Lower leg skin (tissue), 4 donors: ENCODE measurements around the gene RETREG3. TPM values are rescaled to one million over a fixed set of nuclear protein-coding genes. Genes with fewer than 3 reads are reported as not detected.
A peak's percentile ranks its signal among the peaks of the same experiment; 100 is the strongest.

Experiments used
- DNase-seq, 2 donors: peaks; one replicate each; pipeline ENCODE4 v3.0.0-alpha.2; 2019; ENCODE audit warnings: low spot score in 2 of 2
- H3K4me3 ChIP-seq: fragments of 200-600 bp; sonication (generic); 2 replicates; pipeline ENCODE4 v1.5.1; 2017; ENCODE audit warnings: mild to moderate bottlenecking, low read depth; ENCODE audit not compliant: poor library complexity, severe bottlenecking
- CTCF ChIP-seq, 3 donors: fragments of 450-650 bp; IDR thresholded peaks; one replicate each; pipeline ENCODE4 v1.5.1; 2016; ENCODE audit warnings: antibody characterized with exemption in 3 of 3, mild to moderate bottlenecking in 3 of 3, moderate library complexity in 2 of 3
- POLR2A ChIP-seq, 2 donors: fragments of 450-650 bp; IDR thresholded peaks; one replicate each; pipeline ENCODE4 v1.6.1; 2016 to 2017; ENCODE audit warnings: antibody characterized with exemption in 2 of 2, mild to moderate bottlenecking in 1 of 2, moderate library complexity in 1 of 2
- WGBS, 2 donors: methylation state at CpG; one replicate each; pipeline ENCODE4 v1.1.5; 2018; 5-methylcytosine and 5-hydroxymethylcytosine counted together
- intact Hi-C: fragments of 100-400 bp; cut with DNase I; formaldehyde crosslinking; loops from one replicate; pipeline ENCODE4 v1.15.0; 2023; ENCODE audit warnings: low total_unique reads
- total RNA-seq, 4 donors: library from RNA; depleted of rRNA; stranded (reverse); fragments of >200 nt; gene quantifications; one replicate each; pipeline ENCODE4 v1.1.0, GENCODE V29; 2016

Gene RETREG3
- total RNA-seq, 4 donors from 2014 or later = 69.4 to 106 (median 84.3) TPM

DNA sequence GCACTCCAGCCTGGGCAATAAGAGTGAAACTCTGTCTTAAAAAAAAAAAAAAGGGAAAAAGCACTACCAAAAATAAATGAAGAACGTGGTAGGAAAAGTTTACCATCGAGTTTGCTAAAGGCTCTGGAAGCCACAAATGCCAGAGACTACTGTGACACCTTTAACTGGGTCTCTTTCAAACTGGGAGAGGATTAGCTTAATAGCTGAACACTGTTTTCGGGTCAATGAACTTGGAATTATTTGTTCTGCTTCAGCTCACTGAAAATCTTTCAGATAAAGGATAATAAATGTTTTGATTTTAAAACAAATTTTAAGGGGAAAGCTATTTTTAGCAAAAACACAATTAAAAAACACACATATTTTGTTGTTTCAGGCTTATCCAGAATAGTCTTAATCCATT lies 1.4 kb downstream of the RETREG3 start:
- no peak for TF ChIP-seq CTCF (IDR thresholded peaks at IDR 0.05)
- no peak for TF ChIP-seq POLR2A (IDR thresholded peaks at IDR 0.05)
- WGBS, 2 donors = 31 to 32% methylated on average over 3 of the region's 3 CpGs
- intact Hi-C loops = loop anchor here (2.0 kb wide), 1 partner anchor 69 kb away; the partner anchor contains the start of gene PLEKHH3
- DNase-seq = no peak
- no peak overlapping the region for H3K4me3 ChIP-seq

- no peak overlapping the region for H3K4me3 ChIP-seq
- intact Hi-C loops = no loop called here
- no peak for DNase-seq
- WGBS, 2 donors = 91 to 92% methylated on average over 7 of the region's 7 CpGs
- TF ChIP-seq CTCF (IDR thresholded peaks at IDR 0.05) = no peak
- TF ChIP-seq POLR2A (IDR thresholded peaks at IDR 0.05) = no peak
These were observed 5.9 kb downstream of the RETREG3 start for GRCh38 chr17:42603318-42603717.

- WGBS, 2 donors = 8 to 26% methylated on average over 2 of the region's 2 CpGs
- DNase-seq = no peak
- H3K4me3 ChIP-seq = no peak overlapping the region
- intact Hi-C loops = no loop called here
- TF ChIP-seq POLR2A (IDR thresholded peaks at IDR 0.05) = no peak
- TF ChIP-seq CTCF (IDR thresholded peaks at IDR 0.05) = no peak
These were observed 10.3 kb downstream of the RETREG3 start for GRCh38 chr17:42598905-42599304.

DNA sequence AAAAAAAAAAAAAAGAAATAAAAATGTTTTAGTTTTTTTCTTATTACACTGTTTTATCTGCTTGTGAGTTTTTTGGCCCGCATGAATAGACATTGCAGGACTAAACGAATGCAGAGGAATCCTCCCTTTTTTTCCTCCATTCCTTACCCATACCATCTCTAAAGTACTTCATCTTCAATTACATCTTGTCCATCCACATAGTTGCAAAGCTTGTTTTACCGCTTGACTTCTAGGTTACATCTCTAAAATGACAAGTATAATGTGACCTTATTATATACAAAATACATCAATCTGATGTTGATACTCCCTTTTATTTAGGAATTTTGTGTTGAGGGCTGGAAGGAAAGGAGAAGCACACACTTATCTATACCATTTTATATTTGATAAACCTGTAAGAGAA lies 12.8 kb downstream of the RETREG3 start:
- DNase-seq = no peak
- WGBS, 2 donors = 72 to 74% methylated on average over 3 of the region's 3 CpGs
- TF ChIP-seq POLR2A (IDR thresholded peaks at IDR 0.05) (no peak), CTCF (IDR thresholded peaks at IDR 0.05) (no peak)
- intact Hi-C loops = no loop called here
- H3K4me3 ChIP-seq = no peak overlapping the region

DNA sequence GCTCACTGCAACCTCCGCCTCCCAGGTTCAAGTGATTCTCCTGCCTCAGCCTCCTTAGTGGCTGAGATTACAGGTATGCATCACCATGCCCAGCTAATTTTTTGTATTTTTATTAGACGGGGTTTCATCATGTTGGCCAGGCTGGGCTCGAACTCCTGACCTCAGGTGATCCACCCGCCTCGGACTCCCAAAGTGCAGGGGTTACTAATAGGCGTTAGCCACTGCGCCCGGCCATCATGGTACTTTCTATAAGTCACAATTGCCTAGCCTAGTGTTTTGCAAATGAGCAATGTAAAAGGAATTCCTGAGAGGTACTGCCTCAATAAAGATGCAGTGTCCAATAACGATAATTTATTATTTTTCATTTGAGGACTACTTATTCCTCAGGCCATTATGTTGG lies 17.8 kb downstream of the RETREG3 start:
- TF ChIP-seq POLR2A (IDR thresholded peaks at IDR 0.05) = no peak
- TF ChIP-seq CTCF (IDR thresholded peaks at IDR 0.05) = no peak
- DNase-seq = peak in 1 of 2 donors; percentile 60
- intact Hi-C loops = no loop called here
- no peak overlapping the region for H3K4me3 ChIP-seq
- WGBS, 2 donors = 93 to 95% methylated on average over 9 of the region's 9 CpGs

- 91% methylated on average over 2 of the region's 2 CpGs for WGBS, 2 donors
- intact Hi-C loops = no loop called here
- no peak overlapping the region for H3K4me3 ChIP-seq
- no peak for TF ChIP-seq POLR2A (IDR thresholded peaks at IDR 0.05)
- TF ChIP-seq CTCF (IDR thresholded peaks at IDR 0.05) = no peak
- no peak for DNase-seq
These were observed 18.3 kb downstream of the RETREG3 start for GRCh38 chr17:42590886-42591285.
